Activated naive CD4-positive, alpha-beta T cell treated with anti-CD3 and anti-CD28 coated beads, Interleukin-2, amount 50 U/mL, for 24 hours (primary cell): ENCODE data around the gene MARK2.
A peak's percentile ranks its signal among the peaks of the same experiment; 100 is the strongest.

Experiments
- H3K27ac Mint-ChIP-seq: one replicate; pipeline ENCODE4 v1.8.0; 2021; ENCODE audit warnings: mild to moderate bottlenecking, mixed read lengths
- H3K27me3 Mint-ChIP-seq: one replicate; pipeline ENCODE4 v1.8.0; 2021; ENCODE audit warnings: mixed read lengths
- H3K36me3 Mint-ChIP-seq: one replicate; pipeline ENCODE4 v1.8.0; 2021; ENCODE audit warnings: mixed read lengths
- H3K4me1 Mint-ChIP-seq: one replicate; pipeline ENCODE4 v1.8.0; 2021; ENCODE audit warnings: mixed read lengths
- H3K4me3 Mint-ChIP-seq: one replicate; pipeline ENCODE4 v1.8.0; 2021; ENCODE audit warnings: mild to moderate bottlenecking, mixed read lengths
- H3K9me3 Mint-ChIP-seq: one replicate; pipeline ENCODE4 v1.8.0; 2021; ENCODE audit warnings: mixed read lengths

The MARK2 gene

DNA sequence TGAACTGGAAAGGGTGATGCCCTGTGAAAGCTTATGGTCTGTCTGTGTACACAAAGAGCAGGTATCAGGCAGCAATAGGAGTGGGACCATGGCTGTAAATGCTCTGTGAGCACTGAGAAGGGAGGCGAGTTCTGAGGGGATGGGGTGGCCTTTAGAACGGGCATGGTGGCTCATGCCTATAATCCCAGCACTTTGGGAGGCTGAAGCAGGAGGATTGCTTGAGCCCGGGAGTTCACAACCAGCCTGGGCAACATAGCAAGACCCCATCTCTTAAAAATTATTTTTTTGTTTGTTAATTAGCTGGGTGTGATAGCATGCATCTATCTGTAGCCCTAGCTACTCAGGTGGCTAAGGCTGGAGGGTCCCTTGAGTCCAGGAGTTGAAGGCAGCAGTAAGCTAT lies 22.2 kb upstream of the MARK2 start:
- Mint-ChIP-seq H3K27ac (no peak overlapping the region), H3K36me3 (peaks cover 8% of the 10 kb centered on the region), H3K27me3 (no peaks in the 10 kb centered on the region), H3K4me1 (peaks cover 21% of the 10 kb centered on the region), H3K4me3 (no peak overlapping the region), H3K9me3 (no peaks in the 10 kb centered on the region)

DNA sequence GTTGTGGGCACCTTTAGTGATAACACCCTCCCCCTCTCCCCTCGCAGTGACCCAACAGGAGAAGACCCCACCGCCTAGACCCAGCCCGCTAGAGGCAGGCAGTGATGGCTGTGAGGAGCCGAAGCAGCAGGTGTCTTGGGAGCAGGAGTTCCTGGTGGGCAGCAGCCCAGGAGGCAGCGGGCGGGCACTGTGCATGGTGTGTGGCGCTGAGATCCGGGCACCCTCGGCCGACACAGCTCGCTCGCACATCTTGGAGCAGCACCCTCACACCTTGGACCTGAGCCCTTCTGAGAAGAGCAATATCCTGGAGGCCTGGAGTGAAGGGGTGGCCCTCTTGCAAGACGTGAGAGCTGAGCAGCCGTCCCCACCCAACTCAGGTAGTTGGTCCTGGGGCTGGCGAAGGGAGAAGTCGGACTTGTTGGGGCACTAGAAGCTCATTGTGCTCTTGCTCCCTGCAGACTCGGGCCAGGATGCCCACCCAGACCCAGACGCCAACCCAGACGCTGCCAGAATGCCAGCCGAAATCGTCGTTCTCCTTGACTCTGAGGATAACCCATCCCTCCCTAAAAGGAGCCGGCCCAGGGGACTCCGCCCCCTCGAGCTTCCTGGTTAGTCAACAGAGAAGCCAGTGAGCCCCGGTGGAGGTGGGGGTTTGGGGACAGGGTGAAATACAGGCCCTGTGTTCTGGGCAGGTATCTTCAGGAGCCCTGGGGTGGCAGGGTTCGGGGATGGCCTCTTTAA lies 21.0 kb upstream of the MARK2 start:
- H3K4me3 Mint-ChIP-seq, result no peak overlapping the region
- no peaks in the 10 kb centered on the region for H3K27me3 Mint-ChIP-seq
- peaks cover 14% of the 10 kb centered on the region for H3K4me1 Mint-ChIP-seq
- no peaks in the 10 kb centered on the region for H3K9me3 Mint-ChIP-seq
- no peak overlapping the region for H3K27ac Mint-ChIP-seq
- peaks cover 12% of the 10 kb centered on the region for H3K36me3 Mint-ChIP-seq

DNA sequence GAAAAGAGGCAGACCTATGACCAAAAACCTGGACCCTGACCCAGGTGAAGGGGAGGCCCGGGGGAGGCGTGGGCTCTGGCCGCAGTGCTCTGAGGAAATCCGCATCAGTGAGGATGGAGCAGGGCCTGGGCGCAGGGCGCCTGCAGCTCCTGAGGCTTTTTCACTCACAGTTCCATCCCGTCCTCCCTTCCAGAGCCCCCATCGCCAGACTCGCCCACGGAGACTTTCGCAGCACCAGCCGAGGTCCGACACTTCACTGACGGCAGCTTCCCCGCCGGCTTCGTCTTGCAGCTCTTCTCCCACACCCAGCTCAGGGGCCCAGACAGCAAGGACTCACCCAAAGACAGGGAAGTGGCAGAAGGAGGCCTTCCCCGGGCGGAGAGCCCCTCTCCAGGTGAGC lies 20.3 kb upstream of the MARK2 start:
- H3K36me3 Mint-ChIP-seq, result peaks cover 14% of the 10 kb centered on the region
- no peaks in the 10 kb centered on the region for H3K27me3 Mint-ChIP-seq
- H3K9me3 Mint-ChIP-seq, result no peaks in the 10 kb centered on the region
- no peak overlapping the region for H3K27ac Mint-ChIP-seq
- H3K4me1 Mint-ChIP-seq, result peaks cover 14% of the 10 kb centered on the region
- H3K4me3 Mint-ChIP-seq, result no peak overlapping the region

DNA sequence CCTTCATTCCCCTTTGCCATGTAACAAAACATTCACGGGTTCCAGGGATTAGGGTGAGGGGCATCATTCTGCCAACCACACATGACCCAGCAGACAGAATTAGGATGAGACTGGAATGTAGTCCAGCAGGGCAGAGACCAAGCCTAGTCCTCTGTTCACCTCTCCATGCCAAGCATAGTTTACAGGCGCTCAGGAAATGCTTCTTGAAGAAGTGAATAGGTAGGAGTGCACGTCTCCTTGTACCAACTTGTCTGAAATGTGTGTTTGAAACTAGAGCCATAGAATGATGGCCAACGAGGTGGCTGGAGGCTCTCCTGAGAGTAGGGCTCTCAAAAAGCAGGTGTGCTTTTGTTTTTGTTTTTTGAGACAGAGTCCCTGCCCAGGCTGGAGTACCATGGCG lies 17.5 kb upstream of the MARK2 start:
- Mint-ChIP-seq H3K4me1 (no peaks in the 10 kb centered on the region), H3K36me3 (peaks cover 23% of the 10 kb centered on the region), H3K4me3 (no peak overlapping the region), H3K27me3 (no peaks in the 10 kb centered on the region), H3K27ac (no peak overlapping the region), H3K9me3 (no peaks in the 10 kb centered on the region)

DNA sequence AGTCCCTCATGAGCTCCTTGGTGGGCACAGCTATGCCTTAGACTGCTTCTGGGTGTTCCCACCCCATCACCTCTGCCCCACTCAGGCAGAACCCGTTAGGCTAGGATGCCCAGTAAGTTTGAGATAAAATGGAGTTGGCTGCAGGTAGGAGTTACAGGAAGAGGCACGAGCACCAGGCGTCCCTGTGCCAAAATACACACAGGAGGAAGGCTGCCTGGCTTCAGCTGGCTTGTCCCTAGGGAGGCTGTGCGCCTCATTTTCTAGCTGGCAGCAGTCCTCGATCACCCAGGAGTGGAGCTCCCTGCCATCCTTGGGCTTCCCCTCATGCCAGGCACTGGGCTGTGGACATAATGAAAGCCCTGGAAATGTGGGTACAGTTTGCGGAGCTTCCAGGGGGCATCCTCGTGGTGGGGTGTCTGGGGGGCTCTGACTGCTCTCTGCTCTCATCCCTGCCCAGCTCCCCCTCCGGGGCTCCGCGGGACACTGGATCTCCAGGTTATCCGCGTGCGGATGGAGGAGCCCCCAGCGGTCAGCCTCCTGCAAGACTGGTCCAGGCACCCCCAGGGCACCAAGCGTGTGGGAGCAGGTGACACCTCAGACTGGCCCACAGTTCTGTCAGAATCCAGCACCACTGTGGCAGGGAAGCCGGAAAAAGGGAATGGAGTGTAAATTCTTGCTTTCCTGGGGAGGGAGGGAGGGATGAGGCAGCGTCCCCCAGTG lies 12.3 kb upstream of the MARK2 start:
- Mint-ChIP-seq H3K27ac (no peak overlapping the region), H3K9me3 (no peaks in the 10 kb centered on the region), H3K4me1 (no peaks in the 10 kb centered on the region), H3K36me3 (peaks cover 15% of the 10 kb centered on the region), H3K4me3 (no peak overlapping the region), H3K27me3 (no peaks in the 10 kb centered on the region)

DNA sequence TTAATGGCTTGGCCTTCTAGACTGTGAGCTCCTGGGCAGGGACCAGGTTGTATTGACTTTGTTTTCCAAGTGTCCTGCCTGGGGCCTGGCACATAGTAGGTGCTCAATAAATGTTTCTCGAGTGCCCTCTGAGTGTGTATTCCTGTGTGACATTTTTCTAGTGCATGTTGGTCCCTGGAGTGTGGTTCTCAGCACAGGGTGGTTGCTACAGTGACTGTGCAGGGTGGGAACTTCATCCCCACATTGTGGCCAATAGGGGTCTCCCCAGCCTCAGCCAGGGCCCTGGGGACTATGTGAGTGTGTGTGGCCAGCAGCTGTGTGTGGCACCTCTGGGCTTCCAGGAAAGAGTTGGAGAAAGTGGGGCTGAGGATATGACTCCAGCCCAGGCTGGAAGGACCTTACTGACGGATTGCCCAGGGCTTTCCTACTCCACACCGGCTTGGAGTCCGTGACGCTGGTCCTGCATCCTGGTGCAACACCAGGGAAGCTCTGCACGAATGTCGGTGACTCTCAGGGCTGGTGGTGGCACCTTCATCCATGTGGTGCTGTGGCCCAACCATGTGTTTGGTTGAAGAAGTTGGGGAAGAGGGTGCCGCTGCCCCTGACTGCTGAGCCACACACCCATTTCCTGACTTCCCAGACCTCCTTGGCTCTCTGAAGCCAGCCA lies 9.0 kb upstream of the MARK2 start:
- H3K9me3 Mint-ChIP-seq, result no peaks in the 10 kb centered on the region
- no peaks in the 10 kb centered on the region for H3K4me1 Mint-ChIP-seq
- H3K27me3 Mint-ChIP-seq, result no peaks in the 10 kb centered on the region
- H3K4me3 Mint-ChIP-seq, result no peak overlapping the region
- H3K36me3 Mint-ChIP-seq, result no peaks in the 10 kb centered on the region
- no peak overlapping the region for H3K27ac Mint-ChIP-seq

DNA sequence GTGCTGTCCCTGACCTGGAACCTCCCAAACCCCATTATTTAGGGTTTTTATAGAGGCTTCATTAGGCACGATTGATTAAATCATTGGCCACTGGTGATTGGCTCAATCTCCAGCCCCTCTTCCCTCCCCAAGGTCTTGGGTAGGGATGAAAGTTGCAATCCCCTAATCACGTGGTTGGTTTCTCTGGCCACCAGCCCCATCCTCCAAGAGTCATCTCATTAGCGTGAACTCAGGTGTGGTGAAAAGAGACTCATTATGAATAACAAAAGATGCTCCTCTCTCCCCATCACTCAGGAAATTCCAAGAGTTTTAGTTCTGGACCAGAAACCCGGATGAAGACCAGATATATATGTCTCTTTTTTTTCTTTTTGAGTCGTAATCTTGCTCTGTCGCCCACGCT lies 7.6 kb upstream of the MARK2 start:
- Mint-ChIP-seq H3K4me3 (no peak overlapping the region), H3K27ac (no peak overlapping the region), H3K36me3 (no peaks in the 10 kb centered on the region)

DNA sequence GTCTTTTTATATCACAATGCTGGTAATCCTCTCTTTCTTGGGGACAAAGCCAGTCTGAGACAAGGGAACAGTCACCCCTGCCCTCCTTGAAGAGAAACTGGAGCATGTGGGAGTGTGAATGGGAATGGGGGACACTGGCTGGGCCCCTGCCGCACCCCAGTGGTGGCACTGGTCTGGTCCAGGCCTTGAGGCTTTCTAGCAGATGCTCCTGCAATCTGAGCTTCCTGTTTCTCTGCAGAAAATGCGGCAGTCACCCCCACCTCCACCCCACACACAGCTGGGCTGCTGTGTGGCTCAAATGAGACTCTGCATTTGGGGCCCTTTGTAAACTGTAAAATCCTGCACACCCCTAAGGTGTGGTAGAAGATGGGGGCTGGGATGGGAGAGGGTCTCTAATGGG lies 6.6 kb upstream of the MARK2 start:
- Mint-ChIP-seq H3K4me3 (no peak overlapping the region), H3K27me3 (no peaks in the 10 kb centered on the region), H3K9me3 (no peaks in the 10 kb centered on the region), H3K27ac (no peak overlapping the region), H3K4me1 (peaks cover 6% of the 10 kb centered on the region), H3K36me3 (no peaks in the 10 kb centered on the region)

More for the DNA sequence above, 7.6 kb upstream of the MARK2 start:
- Mint-ChIP-seq H3K9me3 (no peaks in the 10 kb centered on the region), H3K27me3 (no peaks in the 10 kb centered on the region), H3K4me1 (no peaks in the 10 kb centered on the region)

DNA sequence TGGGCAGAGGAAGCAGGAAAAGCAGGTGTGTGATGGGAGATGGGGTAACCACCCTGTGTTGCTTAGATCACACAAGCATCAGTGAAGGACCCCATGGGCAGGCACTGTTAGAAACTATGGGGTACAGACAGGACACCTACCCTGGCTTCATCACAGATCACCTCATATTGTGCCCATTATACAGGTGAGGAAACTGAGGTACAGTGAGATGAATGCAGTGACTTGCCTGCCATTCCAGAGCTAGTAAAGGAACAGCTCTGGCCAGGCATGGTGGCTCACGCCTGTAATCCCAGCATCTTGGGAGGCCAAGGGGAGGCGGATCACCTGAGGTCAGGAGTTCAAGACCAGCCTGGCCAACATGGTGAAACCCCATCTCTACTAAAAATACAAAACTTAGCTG lies 5.9 kb upstream of the MARK2 start:
- Mint-ChIP-seq H3K4me3 (no peak overlapping the region), H3K36me3 (no peaks in the 10 kb centered on the region), H3K27ac (no peak overlapping the region)

DNA sequence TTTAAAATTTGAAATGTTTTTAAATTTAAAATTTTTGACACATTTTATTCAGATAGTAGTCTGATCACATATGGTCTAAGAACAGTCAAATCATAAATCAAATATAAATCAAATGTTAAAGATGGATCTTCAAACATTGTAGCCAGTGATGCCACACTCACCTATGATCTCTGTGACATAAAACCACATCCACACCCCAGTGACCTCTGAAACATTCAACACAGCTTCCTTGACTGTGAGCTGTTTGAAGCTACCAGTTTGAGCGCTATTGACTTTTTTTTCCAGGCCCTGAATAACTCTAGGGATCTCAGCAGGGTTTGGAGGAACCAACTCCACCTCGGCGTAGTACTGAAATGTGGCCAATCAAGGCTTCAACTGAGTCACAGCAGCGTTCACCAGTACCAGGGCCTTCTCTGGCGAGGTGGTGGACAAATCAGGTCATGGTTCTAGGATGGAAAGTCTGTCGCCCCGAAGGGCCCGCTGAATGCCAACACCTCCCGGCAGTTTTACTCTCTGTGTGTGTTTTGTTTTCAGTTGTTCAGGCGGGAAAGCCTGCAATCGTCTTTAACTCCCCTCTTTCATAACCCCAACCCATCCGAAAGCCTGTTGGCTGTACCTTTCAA lies 4.3 kb upstream of the MARK2 start:
- no peaks in the 10 kb centered on the region for H3K27me3 Mint-ChIP-seq
- no peaks in the 10 kb centered on the region for H3K36me3 Mint-ChIP-seq
- H3K9me3 Mint-ChIP-seq, result no peaks in the 10 kb centered on the region
- H3K27ac Mint-ChIP-seq, result no peak overlapping the region
- no peak overlapping the region for H3K4me3 Mint-ChIP-seq
- peaks cover 18% of the 10 kb centered on the region for H3K4me1 Mint-ChIP-seq

More for the DNA sequence above, 5.9 kb upstream of the MARK2 start:
- H3K27me3 Mint-ChIP-seq, result no peaks in the 10 kb centered on the region
- H3K9me3 Mint-ChIP-seq, result no peaks in the 10 kb centered on the region
- H3K4me1 Mint-ChIP-seq, result peaks cover 13% of the 10 kb centered on the region

DNA sequence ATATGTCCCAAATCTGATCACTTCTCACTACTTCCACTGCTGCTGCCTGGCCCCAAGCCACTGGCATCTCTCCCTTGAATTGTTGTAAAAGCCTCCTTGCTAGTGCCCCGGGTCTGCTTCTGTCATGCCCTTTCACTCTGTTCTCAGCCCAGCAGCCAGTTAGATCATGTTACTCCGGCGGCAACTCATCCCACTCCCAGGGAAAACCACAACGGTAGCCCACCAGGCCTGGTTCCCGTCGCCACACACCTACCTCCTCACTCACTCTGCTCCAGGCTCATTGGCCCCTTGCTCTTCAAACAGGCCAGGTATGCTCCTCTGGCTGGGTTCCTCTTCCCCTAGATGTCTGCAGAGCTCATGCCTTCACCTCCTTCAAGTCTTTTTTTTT lies 3.8 kb upstream of the MARK2 start:
- Mint-ChIP-seq H3K4me1 (peaks cover 21% of the 10 kb centered on the region), H3K27ac (no peak overlapping the region), H3K9me3 (no peaks in the 10 kb centered on the region), H3K36me3 (no peaks in the 10 kb centered on the region), H3K27me3 (no peaks in the 10 kb centered on the region), H3K4me3 (no peak overlapping the region)

DNA sequence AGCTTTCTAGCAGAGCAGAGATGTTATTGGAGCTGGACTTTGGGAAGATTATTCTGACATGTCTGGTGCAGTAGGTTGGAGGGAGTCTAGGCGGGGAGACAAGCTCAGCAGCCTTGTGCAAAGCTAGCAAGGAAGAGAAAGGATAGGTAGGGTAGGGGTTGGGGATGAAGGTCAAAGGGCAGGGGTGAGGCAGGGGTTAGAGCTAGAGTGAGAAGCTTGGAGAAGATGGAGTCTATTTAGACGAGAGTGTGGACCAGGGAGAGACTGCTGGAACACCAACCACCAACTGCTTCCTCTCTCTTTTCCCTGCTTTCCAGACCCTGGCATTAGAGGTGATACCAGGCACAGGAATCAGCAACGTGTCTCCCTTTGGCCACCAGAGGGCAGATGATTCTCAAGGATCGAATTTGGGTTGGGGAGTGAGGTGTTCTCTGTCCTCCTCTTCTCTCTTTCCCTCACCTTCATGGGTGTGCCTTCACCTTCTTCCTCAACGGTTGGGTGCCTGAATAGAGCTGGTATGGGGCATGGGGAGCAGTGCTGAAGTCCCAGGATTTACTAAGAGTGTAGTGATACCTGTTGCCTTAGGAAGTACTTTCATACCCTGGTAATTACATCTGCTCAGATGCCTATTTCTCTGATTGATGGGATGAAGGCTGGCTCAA lies 1.8 kb upstream of the MARK2 start:
- no peak overlapping the region for H3K27ac Mint-ChIP-seq
- no peaks in the 10 kb centered on the region for H3K9me3 Mint-ChIP-seq
- H3K4me1 Mint-ChIP-seq, result peaks cover 41% of the 10 kb centered on the region
- H3K4me3 Mint-ChIP-seq, result peak overlapping the region; percentile 40
- H3K27me3 Mint-ChIP-seq, result no peaks in the 10 kb centered on the region
- H3K36me3 Mint-ChIP-seq, result no peaks in the 10 kb centered on the region

DNA sequence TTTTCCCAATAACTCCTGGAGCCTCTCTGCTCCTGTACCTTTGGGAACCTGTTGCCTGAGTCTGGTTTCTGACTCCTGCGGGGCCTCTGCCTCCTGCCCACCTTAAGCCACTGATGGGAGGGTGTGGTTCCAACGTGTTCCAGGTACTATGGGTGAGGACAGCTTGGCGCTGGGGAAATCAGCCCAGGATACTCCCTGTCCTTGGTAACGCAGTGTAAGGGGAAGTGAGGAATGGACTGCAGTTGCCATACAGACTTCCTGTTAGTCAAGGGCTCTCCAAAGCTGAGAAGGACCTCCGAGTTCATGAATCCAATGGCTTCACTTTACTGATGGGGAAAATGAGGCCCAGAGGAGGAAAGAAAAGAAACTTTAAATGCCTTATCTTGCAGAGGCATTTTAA lies 1.2 kb upstream of the MARK2 start:
- Mint-ChIP-seq H3K27ac (no peak overlapping the region), H3K36me3 (peaks cover 2% of the 10 kb centered on the region), H3K4me3 (peak overlapping the region; percentile 86), H3K27me3 (no peaks in the 10 kb centered on the region), H3K9me3 (no peaks in the 10 kb centered on the region), H3K4me1 (peaks cover 47% of the 10 kb centered on the region)

DNA sequence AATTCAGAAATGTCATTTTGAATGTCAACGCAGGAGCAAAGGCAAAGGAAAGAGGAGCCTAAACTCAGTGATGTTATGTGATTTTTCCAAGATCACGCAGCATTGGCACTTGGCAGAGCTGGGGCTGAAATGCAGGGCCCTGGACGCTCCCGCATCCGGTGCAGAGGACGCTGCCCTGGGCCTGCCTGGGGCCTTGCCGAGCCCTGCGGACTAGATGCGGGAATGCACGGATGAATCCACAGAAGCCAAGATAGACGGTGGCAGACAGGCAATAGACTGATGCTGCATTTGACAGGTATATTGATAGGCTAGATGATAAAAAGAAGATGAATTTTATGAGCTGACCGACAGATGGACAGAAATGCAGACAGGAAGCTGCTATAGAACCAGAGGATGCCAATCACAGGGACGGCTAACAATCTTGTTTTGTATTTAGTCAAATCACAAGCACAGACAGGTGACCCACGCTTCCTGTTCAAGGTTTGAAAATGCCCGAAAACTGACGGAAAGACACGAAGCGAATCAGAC lies 696 bp upstream of the MARK2 start:
- H3K27me3 Mint-ChIP-seq, result no peaks in the 10 kb centered on the region
- H3K9me3 Mint-ChIP-seq, result no peaks in the 10 kb centered on the region
- peaks cover 4% of the 10 kb centered on the region for H3K36me3 Mint-ChIP-seq
- peaks cover 52% of the 10 kb centered on the region for H3K4me1 Mint-ChIP-seq
- peak overlapping the region; percentile 86 for H3K4me3 Mint-ChIP-seq
- peak overlapping the region; percentile 57 for H3K27ac Mint-ChIP-seq
